ENCODE data around the gene TNNI3K.

- no peak for TF ChIP-seq POLR2AphosphoS5 (IDR thresholded peaks at IDR 0.05)
- TF ChIP-seq, protein P1, sequence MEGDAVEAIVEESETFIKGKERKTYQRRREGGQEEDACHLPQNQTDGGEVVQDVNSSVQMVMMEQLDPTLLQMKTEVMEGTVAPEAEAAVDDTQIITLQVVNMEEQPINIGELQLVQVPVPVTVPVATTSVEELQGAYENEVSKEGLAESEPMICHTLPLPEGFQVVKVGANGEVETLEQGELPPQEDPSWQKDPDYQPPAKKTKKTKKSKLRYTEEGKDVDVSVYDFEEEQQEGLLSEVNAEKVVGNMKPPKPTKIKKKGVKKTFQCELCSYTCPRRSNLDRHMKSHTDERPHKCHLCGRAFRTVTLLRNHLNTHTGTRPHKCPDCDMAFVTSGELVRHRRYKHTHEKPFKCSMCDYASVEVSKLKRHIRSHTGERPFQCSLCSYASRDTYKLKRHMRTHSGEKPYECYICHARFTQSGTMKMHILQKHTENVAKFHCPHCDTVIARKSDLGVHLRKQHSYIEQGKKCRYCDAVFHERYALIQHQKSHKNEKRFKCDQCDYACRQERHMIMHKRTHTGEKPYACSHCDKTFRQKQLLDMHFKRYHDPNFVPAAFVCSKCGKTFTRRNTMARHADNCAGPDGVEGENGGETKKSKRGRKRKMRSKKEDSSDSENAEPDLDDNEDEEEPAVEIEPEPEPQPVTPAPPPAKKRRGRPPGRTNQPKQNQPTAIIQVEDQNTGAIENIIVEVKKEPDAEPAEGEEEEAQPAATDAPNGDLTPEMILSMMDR (IDR thresholded peaks at IDR 0.05; ENCODE audit: poor library complexity, severe bottlenecking), result no peak
- no peak for TF ChIP-seq REST (IDR thresholded peaks at IDR 0.05; ENCODE audit: borderline replicate concordance)
- no peak for TF ChIP-seq RAD21 (conservative IDR thresholded peaks at IDR 0.05)
- no peak for TF ChIP-seq TAF1 (IDR thresholded peaks at IDR 0.05; ENCODE audit: low read depth)
- TF ChIP-seq EZH2 (IDR thresholded peaks at IDR 0.05; ENCODE audit: borderline replicate concordance, insufficient read depth, low read length, poor library complexity, severe bottlenecking), result no peak
- TF ChIP-seq SMC3 (conservative IDR thresholded peaks at IDR 0.05; ENCODE audit: poor library complexity), result no peak
- TF ChIP-seq EP300 (conservative IDR thresholded peaks at IDR 0.05; ENCODE audit: poor library complexity, severe bottlenecking), result no peak
Measured at GRCh38 chr1:74463333-74463988, 228.3 kb downstream of the TNNI3K start.

All from neural cell (in vitro differentiated cells).